Measurements from ENCODE around the gene DGUOK. TPM values are rescaled to one million over a fixed set of nuclear protein-coding genes. Genes with fewer than 3 reads are reported as not detected.
"Not testable (repeated sequence)": the region's sequence is repeated elsewhere in the genome, so short reads cannot be mapped to it uniquely, and the experiment has no call there.

Gene DGUOK
- 40.7 and 46.0 TPM in 2 replicates for total RNA-seq

DNA sequence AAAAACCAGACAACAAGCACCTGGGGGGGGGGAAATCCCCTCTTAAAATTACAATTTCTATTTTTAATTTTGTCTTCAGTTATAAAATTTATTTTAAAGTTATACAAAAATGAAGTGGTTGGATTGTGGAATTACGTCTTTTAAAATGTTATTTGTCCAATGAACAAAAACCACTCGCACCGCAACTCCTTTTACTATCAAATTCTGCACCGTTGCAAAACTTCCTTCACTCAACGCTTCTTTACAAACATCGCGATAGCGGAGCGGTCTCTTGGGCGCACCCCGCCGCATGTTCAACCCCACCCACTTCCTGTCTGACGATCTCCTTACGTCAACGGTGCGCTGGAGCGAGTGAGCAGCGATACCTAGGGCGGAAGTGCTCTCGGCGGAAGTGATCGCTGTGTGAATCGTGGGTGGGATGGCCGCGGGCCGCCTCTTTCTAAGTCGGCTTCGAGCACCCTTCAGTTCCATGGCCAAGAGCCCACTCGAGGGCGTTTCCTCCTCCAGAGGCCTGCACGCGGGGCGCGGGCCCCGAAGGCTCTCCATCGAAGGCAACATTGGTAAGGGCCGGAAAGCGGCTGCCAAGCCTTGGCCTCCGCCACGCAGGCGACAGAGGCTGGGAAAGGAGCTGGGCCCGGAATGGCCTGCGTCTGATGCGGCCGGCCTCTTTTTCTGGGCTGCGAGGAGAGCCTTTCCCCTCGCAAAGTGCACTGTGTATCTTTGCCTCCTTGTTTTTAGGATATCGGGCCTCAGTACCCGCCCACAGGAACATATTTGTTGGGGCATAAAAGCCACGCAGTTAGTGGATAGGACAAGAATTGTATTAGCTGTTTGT is at the start of gene DGUOK:
DGUOK (plus strand) TSS at position 388 of the 835 bp plus-strand sequence; CDS start at position 419, 31 bp downstream.
- DNase-seq (ENCODE audit: insufficient read length, low spot score, missing footprints) = peak; percentile 95
- Histone ChIP-seq H3K4me1 (ENCODE audit: insufficient read depth, low read length) (peaks cover 21% of the 10 kb centered on the region), H3K27me3 (ENCODE audit: insufficient read depth, low read length) (peaks cover 14% of the 10 kb centered on the region), H4K20me1 (ENCODE audit: insufficient read depth, low read length) (peaks cover 15% of the 10 kb centered on the region), H3K4me3 (ENCODE audit: insufficient read depth, low read length) (peak within 1 kb of the TSS; percentile 96), H2AFZ (ENCODE audit: low read length) (peak within 1 kb of the TSS; percentile 92), H3K27ac (ENCODE audit: low read depth, low read length) (peak within 1 kb of the TSS; percentile 99), H3K36me3 (ENCODE audit: insufficient read depth, low read length) (no peaks in the 10 kb centered on the region), H3K9me3 (ENCODE audit: low read depth, low read length) (no peaks in the 10 kb centered on the region), H3K4me2 (ENCODE audit: insufficient read depth, low read length) (peak within 1 kb of the TSS; percentile 94), H3K79me2 (ENCODE audit: insufficient read depth, low read length) (peaks cover 43% of the 10 kb centered on the region)
- TF ChIP-seq, protein P1, sequence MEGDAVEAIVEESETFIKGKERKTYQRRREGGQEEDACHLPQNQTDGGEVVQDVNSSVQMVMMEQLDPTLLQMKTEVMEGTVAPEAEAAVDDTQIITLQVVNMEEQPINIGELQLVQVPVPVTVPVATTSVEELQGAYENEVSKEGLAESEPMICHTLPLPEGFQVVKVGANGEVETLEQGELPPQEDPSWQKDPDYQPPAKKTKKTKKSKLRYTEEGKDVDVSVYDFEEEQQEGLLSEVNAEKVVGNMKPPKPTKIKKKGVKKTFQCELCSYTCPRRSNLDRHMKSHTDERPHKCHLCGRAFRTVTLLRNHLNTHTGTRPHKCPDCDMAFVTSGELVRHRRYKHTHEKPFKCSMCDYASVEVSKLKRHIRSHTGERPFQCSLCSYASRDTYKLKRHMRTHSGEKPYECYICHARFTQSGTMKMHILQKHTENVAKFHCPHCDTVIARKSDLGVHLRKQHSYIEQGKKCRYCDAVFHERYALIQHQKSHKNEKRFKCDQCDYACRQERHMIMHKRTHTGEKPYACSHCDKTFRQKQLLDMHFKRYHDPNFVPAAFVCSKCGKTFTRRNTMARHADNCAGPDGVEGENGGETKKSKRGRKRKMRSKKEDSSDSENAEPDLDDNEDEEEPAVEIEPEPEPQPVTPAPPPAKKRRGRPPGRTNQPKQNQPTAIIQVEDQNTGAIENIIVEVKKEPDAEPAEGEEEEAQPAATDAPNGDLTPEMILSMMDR (IDR thresholded peaks at IDR 0.05; ENCODE audit: extremely low read depth, low read depth, low read length) = no peak

DNA sequence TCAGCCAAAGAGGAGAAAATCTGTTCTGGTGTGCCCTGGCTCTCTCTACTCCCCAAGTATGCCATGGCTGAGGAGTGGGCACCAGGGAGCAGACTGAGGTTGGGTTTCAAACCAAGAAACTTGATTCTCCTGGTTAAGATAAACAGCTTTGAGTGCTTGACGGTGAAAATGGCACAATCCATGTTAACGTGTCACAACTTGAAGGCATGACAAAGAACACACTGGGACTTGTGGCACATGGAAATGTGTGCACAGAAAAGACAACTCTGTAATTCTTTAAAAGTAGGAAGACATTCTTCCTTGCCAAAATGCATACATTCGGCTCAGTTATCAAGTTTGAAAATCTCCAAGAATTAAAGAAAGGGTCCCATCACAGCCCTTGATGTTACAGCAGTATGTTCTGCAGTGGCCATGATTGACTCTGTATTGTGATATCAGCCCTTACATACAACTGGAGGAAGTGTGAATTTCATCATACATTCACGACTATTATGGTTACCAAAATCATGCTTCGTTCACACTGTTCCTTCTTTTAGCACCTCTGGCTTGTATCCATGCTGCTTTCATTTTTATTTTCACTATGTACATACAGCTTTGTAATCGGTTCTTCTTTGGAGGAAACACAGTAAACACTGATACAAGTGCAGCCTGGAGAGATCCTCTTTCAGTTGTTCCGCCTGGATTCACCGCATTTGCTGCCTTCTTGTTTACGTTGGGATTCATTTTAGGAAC is 49.4 kb upstream of the DGUOK start:
- TF ChIP-seq, protein P1 (IDR thresholded peaks at IDR 0.05; ENCODE audit: extremely low read depth, low read depth, low read length) = no peak
- Histone ChIP-seq H3K4me3 (ENCODE audit: insufficient read depth, low read length) (no peak overlapping the region), H3K79me2 (ENCODE audit: insufficient read depth, low read length) (no peaks in the 10 kb centered on the region), H3K4me2 (ENCODE audit: insufficient read depth, low read length) (no peak overlapping the region), H3K36me3 (ENCODE audit: insufficient read depth, low read length) (no peaks in the 10 kb centered on the region), H2AFZ (ENCODE audit: low read length) (no peak overlapping the region), H3K9me3 (ENCODE audit: low read depth, low read length) (no peaks in the 10 kb centered on the region), H3K4me1 (ENCODE audit: insufficient read depth, low read length) (no peaks in the 10 kb centered on the region), H4K20me1 (ENCODE audit: insufficient read depth, low read length) (no peaks in the 10 kb centered on the region), H3K27ac (ENCODE audit: low read depth, low read length) (no peak overlapping the region), H3K27me3 (ENCODE audit: insufficient read depth, low read length) (peaks cover 25% of the 10 kb centered on the region)
- no peak for DNase-seq (ENCODE audit: insufficient read length, low spot score, missing footprints)

DNA sequence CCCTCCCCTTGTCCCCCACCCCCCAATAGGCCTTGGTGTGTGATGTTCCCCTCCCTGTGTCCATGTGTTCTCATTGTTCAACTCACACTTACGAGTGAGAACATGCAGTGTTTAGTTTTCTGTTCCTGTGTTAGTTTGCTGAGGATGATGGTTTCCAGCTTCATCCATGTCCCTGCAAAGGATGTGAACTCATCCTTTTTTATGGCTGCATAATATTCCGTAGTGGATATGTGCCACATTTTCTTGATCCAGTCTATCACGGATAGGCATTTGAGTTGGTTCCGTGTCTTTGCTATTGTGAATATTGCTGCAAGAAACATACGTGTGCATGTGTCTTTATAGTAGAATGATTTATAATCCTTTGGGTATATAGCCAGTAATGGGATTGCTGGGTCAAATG is 48.7 kb upstream of the DGUOK start:
- not testable (repeated sequence) for H2AFZ ChIP-seq (ENCODE audit: low read length); H3K36me3 ChIP-seq (ENCODE audit: insufficient read depth, low read length); DNase-seq (ENCODE audit: insufficient read length, low spot score, missing footprints); H3K4me3 ChIP-seq (ENCODE audit: insufficient read depth, low read length); H3K27ac ChIP-seq (ENCODE audit: low read depth, low read length); H3K79me2 ChIP-seq (ENCODE audit: insufficient read depth, low read length); H3K4me1 ChIP-seq (ENCODE audit: insufficient read depth, low read length); H4K20me1 ChIP-seq (ENCODE audit: insufficient read depth, low read length); H3K4me2 ChIP-seq (ENCODE audit: insufficient read depth, low read length); H3K9me3 ChIP-seq (ENCODE audit: low read depth, low read length)
- H3K27me3 ChIP-seq (ENCODE audit: insufficient read depth, low read length) = peaks cover 28% of the 10 kb centered on the region

DNA sequence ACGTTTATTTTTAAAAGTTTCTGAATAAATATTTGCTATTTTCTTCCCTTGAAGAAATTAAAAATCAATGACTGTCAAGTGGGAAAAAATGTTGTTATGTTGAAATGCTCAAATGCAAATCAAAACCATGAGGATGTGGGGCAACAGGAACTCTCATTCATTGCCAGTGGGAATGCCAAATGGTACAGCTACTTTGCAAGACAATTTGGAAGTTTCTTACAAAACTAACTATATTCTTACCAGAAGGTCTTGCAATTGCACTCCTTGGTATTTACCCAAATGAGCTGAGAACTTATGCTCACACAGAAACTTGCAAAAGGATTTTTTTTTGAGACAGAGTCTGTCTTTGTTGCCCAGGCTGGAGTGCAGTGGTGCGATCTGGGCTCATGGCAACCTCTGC is 41.3 kb upstream of the DGUOK start:
- peaks cover 56% of the 10 kb centered on the region for H3K27me3 ChIP-seq (ENCODE audit: insufficient read depth, low read length)
- TF ChIP-seq, protein P1 (IDR thresholded peaks at IDR 0.05; ENCODE audit: extremely low read depth, low read depth, low read length) = no peak
- no peaks in the 10 kb centered on the region for H4K20me1 ChIP-seq (ENCODE audit: insufficient read depth, low read length)
- no peak overlapping the region for H3K4me2 ChIP-seq (ENCODE audit: insufficient read depth, low read length)
- H3K79me2 ChIP-seq (ENCODE audit: insufficient read depth, low read length) = no peaks in the 10 kb centered on the region
- H3K36me3 ChIP-seq (ENCODE audit: insufficient read depth, low read length) = no peaks in the 10 kb centered on the region
- no peak for DNase-seq (ENCODE audit: insufficient read length, low spot score, missing footprints)
- no peaks in the 10 kb centered on the region for H3K4me1 ChIP-seq (ENCODE audit: insufficient read depth, low read length)
- no peaks in the 10 kb centered on the region for H3K9me3 ChIP-seq (ENCODE audit: low read depth, low read length)
- no peak overlapping the region for H3K27ac ChIP-seq (ENCODE audit: low read depth, low read length)
- no peak overlapping the region for H2AFZ ChIP-seq (ENCODE audit: low read length)
- no peak overlapping the region for H3K4me3 ChIP-seq (ENCODE audit: insufficient read depth, low read length)
